ENCODE data around the gene PRAMEF10. TPM values are rescaled to one million over a fixed set of nuclear protein-coding genes. Genes with fewer than 3 reads are reported as not detected.
"Not testable (repeated sequence)": the region's sequence is repeated elsewhere in the genome, so short reads cannot be mapped to it uniquely, and the experiment has no call there.

PRAMEF10 gene, protein sequence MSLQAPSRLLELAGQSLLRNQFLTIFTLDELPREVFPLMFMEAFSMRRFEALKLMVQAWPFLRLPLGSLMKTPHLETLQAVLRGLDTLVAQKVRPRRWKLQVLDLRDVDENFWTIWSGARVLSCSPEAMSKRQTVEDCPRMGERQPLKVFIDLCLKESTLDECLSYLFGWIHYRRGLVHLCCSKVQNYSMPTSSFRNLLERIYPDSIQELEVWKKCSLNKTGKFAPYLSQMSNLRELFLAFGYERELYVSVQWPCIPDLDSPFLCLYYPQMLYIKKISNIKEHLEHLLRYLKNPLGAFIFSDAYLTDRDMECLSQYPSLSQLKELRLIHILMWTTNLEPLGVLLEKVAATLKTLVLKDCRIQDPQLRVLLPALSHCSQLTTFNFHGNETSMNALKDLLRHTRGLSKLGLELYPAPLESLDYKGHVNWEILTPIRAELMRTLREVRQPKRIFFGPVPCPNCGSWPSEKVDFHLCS
- not detected in 2 replicates for total RNA-seq
- polyA plus RNA-seq (2012), result not detected

DNA sequence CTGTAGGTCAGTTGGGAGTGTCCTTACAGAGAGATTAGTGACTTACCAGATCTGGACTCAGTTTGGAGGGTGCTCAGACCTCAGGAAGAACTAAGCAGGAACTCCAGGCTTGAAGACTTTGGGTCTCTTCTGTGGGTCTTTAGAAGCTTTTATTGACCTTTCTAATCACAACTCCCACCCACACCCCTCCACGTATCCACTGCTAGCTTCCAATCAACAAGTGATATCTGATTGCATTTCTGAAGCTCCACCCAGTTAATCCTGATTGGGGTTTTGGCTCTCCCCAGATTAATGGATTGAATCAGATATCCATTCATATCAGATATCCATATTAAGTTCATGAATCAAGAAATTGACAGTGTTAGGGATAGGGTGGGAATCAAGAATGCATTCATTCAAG is at the start of gene PRAMEF10:
TSS of gene PRAMEF10 (minus strand) at position 101 of the 400 bp plus-strand sequence. CDS start 2,423 bp downstream, outside the sequence.
- DNase-seq (ENCODE audit: low read depth), result not testable (repeated sequence)

DNA sequence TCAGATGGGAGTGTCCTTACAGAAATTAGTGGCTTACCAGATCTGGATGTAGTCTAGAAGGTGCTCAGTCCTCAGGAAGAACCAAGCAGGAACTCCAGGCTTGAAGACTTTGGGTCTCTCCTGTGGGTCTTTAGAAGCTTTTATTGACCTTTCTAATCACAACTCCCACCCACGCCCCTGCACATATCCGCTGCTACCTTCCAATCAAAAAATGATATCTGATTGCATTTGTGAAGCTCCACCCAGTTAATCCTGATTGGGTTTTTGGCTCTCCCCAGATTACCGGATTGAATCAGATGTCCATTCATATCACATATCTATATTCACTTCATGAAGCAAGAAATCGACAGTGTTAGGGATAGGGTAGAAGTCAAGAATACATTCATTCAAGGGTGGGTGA is 49.4 kb upstream of the PRAMEF10 start, which contains the start of gene PRAMEF6:
TSS of gene PRAMEF6 (minus strand) at position 101 of the 400 bp plus-strand sequence. CDS start 5,062 bp downstream, outside the sequence.
- not testable (repeated sequence) for DNase-seq (ENCODE audit: low read depth)

DNA sequence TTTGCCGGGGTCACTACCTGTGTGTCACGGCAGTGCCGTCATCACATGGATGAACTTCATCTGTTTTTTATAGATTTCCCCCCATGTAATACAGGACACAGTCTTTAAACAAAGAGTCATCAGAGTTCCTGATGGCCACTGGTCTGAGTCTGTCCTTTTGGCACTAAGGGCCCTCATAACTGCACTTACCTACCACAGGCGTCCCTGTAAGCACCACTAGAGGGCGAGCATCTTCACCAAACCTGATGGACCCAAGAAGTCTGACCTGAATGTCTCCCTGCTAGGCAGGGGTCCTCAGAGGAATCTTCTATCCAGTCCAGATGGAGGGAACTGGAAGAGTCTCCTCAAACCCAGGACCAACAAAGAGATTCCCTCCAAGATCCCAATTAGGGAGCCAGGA is 26.3 kb upstream of the PRAMEF10 start:
- not testable (repeated sequence) for DNase-seq (ENCODE audit: low read depth)

DNA sequence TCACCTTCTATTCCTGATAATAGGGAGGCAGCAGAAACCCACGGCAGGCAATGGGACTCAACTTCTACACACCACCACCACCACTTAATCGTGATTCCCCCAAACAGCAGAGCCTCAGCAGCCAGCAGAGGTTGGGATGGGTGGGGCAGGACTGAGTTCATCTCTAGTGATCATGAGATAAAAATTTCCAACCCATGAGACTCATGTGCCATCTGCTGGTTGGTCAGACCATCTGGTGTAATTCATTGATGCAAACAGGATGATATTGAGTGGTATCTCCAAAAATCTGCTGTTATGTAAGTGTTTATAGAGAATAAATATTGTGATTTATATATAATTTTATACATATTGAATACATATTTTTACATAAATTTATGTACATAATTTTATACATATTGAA is 23.7 kb upstream of the PRAMEF10 start:
- DNase-seq (ENCODE audit: low read depth), result not testable (repeated sequence)

DNA sequence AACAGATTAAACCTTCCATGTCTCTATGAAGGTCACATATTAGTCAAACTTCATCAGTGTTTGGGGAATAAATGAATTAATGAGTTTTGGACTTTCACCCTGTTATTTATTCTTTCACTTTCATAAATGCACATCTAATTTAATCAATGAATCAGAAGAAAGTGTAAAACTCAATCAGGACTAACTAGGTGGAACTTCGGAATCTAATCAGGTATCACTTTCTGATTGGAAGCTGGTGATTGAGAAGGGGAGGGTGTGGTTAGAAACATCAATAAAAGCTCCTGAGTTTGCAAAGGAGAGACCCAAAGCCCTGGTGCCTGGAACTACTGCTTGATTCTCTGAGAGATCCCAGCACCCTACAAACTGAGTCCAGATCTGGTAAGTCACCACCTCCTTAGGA is 18.2 kb upstream of the PRAMEF10 start, which contains the start of gene PRAMEF7:
TSS of gene PRAMEF7 (plus strand) at position 301 of the 400 bp plus-strand sequence. CDS start 1,083 bp downstream, outside the sequence.
- not testable (repeated sequence) for DNase-seq (ENCODE audit: low read depth)

DNA sequence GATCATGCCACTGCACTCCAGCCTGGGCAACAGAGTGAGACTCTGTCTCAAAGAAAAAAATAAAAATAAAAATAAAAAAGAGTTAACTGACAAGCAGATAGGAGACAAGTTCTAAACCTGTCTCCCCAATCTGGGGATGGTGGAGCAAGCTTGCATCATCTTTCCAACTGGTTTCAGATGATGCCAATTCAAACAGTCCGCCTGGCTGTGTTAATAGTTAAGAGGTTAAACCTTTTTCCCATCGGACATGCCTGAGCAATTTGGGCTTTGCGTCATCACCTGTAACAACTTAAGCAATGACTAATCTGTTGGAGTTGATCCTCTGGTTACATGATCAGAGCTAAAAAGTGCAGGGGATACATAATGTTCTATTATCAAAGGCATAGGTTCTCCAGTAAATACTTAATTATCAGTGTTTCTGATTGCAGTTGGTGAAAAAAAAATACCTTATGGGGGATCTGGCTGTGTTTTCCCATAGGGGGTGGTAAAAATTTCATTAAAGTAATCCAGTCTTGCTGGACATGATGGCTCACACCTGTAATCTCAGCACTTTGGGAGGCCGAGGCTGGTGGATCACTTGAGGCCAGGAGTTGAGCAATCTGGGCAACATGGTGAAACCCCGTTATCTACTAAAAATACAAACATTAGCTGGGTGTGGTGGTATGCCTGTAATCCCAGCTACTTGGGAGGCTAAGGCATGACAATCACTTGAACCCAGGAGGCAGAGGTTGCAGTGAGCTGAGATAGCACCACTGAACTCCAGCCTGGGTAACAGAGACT is 5.9 kb upstream of the PRAMEF10 start:
- not testable (repeated sequence) for DNase-seq (ENCODE audit: low read depth)

DNA sequence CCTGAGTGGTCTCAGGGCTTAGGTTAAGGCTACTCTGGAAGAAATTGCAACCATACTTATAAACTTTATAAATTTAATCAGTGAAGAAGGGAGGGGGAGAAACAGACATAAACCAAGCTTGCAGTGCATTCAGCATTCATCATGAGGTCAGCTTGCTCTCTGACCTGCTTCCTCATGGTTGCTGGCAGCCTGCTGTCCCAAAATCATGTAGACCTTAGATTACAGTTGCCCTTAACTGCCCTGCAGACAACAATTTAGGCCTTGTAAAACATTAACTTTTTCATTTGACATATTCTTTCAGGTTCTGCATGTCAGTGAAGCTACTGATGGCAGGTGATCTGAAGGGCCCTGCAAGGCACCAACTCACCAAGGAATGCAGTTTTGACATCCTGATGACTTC is 1.1 kb upstream of the PRAMEF10 start:
- not testable (repeated sequence) for DNase-seq (ENCODE audit: low read depth)

DNA sequence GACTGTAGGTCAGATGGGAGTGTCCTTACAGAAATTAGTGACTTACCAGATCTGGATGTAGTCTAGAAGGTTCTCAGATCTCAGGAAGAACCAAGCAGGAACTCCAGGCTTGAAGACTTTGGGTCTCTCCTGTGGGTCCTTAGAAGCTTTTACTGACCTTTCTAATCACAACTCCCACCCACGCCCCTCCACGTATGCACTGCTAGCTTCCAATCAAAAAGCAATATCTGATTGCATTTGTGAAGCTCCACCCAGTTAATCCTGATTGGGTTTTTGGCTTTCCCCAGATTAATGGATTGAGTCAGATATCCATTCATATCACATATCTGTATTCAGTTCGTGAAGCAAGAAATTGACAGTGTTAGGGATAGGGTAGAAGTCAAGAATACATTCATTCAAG is 12.0 kb downstream of the PRAMEF10 start, which contains the start of gene PRAMEF4:
TSS of gene PRAMEF4 (minus strand) at position 101 of the 400 bp plus-strand sequence. CDS start 2,807 bp downstream, outside the sequence.
- not testable (repeated sequence) for DNase-seq (ENCODE audit: low read depth)

DNA sequence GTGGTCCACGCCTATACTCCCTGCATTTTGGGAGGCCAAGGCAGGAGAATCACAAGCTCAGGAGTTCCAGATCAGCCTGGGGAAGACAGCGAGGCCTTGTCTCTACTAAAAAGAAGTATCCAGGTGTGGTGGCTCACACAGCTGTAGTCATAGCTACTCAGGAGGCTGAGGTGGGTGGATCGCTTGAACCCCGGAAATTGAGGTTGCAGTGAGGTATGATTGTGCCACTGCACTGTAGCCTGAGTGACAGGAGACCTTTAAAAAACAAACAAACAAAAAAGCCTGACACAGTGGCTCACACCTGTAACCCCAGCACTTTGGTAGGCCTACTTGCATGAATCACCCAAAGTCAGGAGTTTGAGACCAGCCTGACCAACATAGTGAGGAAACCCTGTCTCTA is 19.6 kb downstream of the PRAMEF10 start:
- not testable (repeated sequence) for DNase-seq (ENCODE audit: low read depth)

DNA sequence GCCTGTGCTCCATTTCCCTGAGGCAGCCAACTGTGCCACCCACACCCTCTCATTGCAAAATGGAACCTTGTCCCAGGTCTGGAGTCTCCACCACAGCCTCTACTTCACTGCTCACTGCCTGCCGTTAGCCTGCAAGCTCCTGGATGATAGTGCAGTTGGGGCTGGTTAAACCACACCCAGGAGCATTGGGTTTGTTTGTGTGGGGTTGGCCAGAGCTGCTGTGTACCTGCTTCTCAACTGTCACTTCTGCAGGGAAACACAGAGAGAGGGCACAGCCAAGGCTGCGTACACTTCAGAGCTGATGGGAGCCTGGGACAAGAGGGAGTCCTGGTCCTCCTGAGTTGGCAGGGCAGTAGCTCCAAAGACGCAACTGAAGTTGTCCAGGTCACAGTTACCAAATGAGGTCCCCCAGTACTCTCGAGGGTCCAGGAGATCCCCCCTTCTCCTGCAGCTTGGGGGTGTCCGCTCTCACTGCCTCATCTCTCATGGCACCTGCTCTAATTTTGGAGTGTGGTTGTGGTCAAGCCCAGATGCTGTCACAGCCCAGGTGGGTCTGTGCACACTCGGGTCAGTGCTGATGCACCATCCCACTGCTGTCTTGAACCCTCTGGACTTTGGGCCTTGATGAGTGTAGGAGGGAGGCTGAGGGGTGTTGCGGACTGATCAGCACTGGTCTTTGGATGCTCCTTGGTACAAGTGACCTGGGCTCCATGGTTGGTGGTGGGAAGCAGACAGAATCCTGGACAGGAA is 34.8 kb downstream of the PRAMEF10 start:
- DNase-seq (ENCODE audit: low read depth), result not testable (repeated sequence)

DNA sequence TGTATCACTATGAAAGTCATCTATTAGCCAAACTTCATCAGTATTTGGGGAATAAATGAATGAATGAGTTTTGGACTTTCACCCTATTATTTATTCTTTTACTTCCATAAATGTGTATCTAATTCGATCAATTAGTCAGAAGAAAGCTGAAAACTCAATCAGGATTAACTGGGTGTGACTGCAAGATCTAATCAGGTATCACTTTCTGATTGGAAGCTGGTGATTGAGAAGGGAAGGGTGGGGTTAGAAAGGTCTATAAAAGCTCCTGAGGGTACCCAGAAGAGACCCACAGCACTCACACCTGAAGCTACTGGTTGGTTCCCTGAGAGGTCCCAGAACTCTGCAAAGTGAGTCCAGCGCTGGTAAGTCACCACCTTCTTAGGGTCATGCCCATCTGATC is 41.3 kb downstream of the PRAMEF10 start, which contains the start of gene PRAMEF2:
TSS of gene PRAMEF2 (plus strand) at position 301 of the 400 bp plus-strand sequence. CDS start 1,924 bp downstream, outside the sequence.
- not testable (repeated sequence) for DNase-seq (ENCODE audit: low read depth)

DNA sequence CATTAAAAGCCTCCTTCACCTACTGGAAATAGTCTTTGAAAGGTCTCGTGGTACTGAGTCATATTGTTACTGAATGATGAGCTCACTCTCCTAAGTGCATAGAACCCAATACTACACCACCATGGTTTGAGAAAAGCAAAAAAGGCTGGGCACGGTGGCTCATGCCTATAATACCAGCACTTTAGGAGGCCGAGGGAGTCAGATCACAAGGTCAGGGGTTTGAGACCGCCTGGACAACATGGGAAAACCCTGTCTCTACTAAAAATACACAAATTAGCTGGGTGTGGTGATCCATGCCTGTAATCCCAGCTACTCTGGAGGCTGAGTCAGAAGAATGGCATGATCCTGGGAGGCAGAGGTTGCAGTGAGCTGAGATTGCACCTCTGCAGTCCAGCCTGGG is 46.3 kb downstream of the PRAMEF10 start:
- peak; percentile 1 for DNase-seq (ENCODE audit: low read depth)

DNA sequence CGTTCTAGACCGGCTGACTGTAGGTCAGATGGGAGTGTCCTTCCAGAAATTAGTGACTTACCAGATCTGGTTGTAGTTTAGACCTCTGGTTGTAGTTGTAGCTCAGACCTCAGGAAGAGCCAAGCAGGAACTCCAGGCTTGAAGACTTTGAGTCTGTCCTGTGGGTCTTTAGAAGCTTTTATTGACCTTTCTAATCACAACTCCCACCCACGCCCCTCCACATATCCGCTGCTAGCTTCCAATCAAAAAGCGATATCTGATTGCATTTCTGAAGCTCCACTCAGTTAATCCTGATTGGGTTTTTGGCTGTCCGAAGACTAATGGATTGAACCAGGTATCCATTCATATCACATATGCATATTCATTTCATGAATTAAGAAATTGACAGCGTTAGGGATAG is 49.5 kb downstream of the PRAMEF10 start, which contains the start of gene HNRNPCL1:
TSS of gene HNRNPCL1 (minus strand) at position 101 of the 400 bp plus-strand sequence. CDS start 431 bp downstream, outside the sequence.
- DNase-seq (ENCODE audit: low read depth), result not testable (repeated sequence)

Other genes starting within 250 kb of the PRAMEF10 start
- gene AADACL3, start 182.2 kb downstream of the PRAMEF10 start, total RNA-seq, result not detected in 2 replicates
- not detected in 2 replicates for gene CFAP107, start 152.1 kb downstream of the PRAMEF10 start, total RNA-seq
- not detected in 2 replicates for gene PRAMEF12, start 124.5 kb downstream of the PRAMEF10 start, total RNA-seq
- not detected in 2 replicates for gene PRAMEF1, start 106.9 kb downstream of the PRAMEF10 start, total RNA-seq
- gene PRAMEF11, start 66.9 kb downstream of the PRAMEF10 start, total RNA-seq, result not detected in 2 replicates
- gene HNRNPCL1, start 49.5 kb downstream of the PRAMEF10 start, total RNA-seq, result not detected in 2 replicates
- not detected in 2 replicates for gene PRAMEF2, start 41.2 kb downstream of the PRAMEF10 start, total RNA-seq
- not detected in 2 replicates for gene PRAMEF4, start 12.1 kb downstream of the PRAMEF10 start, total RNA-seq
- gene PRAMEF7, start 18.3 kb upstream of the PRAMEF10 start, total RNA-seq, result not detected in 2 replicates
- not detected in 2 replicates for gene PRAMEF6, start 49.3 kb upstream of the PRAMEF10 start, total RNA-seq
- not detected in 2 replicates for gene PRAMEF27, start 158.3 kb upstream of the PRAMEF10 start, total RNA-seq
- not detected in 2 replicates for gene HNRNPCL3, start 162.5 kb upstream of the PRAMEF10 start, total RNA-seq
- not detected in 2 replicates for gene PRAMEF25, start 172.5 kb upstream of the PRAMEF10 start, total RNA-seq
- not detected in 2 replicates for gene HNRNPCL2, start 218.6 kb upstream of the PRAMEF10 start, total RNA-seq